Midbrain (tissue), 1 donor: Measurements from ENCODE around the gene TMEM130.
"Not testable (repeated sequence)": the region's sequence is repeated elsewhere in the genome, so short reads cannot be mapped to it uniquely, and the experiment has no call there.

Source experiments
- DNase-seq: peaks from one replicate; lab custom pipeline; 2025; lab: John Stamatoyannopoulos, UW

TMEM130 gene

DNA sequence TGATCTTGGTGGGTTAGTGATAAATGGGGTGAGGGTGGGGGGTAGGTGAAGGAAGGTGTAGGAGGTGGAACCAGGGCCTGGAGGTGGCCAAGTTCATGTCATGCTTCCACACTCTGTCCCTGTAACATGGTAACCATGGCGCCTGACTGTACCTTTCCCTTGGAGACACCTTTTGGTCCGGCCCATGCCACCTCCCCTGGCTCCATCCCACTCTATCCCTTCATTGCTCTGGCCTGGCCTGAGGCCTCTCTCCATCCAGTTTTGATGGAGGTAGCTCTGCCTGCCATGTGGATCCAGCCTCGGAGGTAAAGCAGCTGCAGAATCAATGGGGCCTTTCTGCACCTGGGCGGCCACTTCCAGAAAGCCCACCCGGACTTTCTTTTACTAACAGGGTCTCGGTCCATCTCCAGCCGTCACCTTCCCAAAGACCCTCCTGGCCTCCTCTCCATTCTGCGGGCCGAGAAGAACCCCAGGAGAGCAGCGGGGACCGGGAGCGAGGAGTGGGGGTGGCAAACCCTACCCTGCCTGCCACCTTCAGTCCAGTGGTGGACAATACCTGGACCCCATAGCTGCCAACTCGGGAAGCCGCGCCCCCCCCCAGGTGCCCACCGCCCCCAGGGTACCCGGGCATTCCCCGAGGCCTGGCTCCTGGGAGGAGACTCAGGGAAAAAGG lies 8.0 kb upstream of the TMEM130 start:
- DNase-seq, result no peak

GRCh38 chr7:98877146-98877545 lies 7.3 kb upstream of the TMEM130 start:
- DNase-seq, result no peak

DNA sequence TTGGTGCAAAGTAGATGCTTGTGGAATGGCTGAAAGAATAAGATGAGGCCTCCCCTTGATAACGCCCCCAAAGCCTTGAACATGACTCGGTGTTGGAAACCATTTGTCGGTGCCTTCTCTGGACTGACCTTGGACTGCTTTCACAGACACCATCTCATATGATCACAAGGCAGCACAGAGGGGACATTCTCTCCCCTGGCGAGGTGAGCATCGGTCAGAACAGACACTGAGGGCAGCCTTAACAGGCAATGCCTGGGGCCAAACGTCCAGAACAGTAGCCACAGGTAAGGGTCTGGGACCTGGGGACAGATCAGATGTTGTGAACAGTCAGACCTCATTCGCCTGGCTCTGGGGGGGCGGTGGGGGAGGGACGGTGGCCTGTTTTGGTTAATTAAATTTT lies 5.7 kb upstream of the TMEM130 start:
- no peak for DNase-seq

- DNase-seq, result no peak
Observed at GRCh38 chr7:98874942-98875341, 5.1 kb upstream of the TMEM130 start.

GRCh38 chr7:98873610-98874009 lies 3.8 kb upstream of the TMEM130 start:
- not testable (repeated sequence) for DNase-seq

GRCh38 chr7:98872328-98872924 lies 2.6 kb upstream of the TMEM130 start:
- DNase-seq, result no peak

DNA sequence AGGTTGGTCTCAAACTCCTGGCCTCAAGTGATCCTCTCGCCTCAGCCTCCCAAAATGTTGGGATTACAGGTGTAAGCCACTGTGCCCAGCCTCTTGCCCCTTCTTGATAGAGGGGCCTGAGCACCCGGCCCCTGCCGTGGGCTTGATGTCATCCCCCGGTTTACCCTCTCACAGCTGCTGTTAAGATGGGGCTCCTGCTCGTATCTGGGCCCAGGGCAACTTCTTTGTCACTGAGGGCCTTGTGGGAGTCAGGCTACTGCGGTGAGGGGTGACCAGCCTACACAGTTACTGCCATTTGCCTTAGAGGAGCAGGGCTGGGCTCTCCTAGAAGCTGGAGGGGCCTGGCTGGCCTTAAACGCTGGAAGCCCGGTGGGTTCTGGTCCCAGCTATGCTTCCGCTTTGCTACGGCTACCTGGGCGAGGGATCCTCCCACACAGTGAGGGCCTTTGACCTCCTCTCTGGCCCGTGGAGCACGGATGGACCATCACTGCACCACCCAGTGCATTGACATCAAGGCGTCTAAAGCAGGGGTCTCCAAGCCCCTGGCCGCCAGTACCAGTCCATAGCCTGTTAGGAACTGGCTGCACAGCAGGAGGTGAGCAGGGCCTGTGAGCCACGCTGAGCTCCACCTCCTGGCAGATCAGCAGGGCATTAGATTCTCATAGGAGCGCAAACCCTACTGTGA lies 1.1 kb upstream of the TMEM130 start:
- no peak for DNase-seq

DNA sequence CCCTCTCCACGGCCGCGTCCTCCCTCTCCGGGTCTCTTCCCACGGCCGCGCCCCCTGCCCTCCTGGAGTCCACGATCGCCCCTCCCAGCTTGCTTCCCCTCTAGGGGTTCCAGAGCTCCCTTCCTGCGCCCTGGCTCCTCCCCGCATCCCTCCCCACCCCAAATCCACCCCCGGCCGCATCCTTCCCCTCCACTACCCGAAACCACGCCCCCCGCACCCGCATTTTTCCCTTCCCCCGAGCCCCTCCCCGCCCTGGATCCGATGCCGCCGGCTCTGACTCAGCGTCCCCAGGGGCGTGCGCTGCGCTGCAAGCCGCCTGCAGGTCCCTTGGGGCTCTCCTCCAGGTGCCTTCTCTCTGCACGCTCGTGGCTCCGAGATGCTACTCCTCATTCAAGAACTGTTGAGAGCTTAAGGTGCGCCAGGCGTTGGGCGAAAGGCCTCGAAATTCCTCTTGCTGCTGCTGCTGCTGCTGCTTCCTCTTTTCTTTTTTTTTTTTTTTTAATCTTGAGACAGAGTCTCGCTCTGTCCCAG lies 372 bp upstream of the TMEM130 start:
- peak; percentile 9 for DNase-seq

GRCh38 chr7:98869027-98869596 lies 702 bp downstream of the TMEM130 start:
- DNase-seq, result no peak

DNA sequence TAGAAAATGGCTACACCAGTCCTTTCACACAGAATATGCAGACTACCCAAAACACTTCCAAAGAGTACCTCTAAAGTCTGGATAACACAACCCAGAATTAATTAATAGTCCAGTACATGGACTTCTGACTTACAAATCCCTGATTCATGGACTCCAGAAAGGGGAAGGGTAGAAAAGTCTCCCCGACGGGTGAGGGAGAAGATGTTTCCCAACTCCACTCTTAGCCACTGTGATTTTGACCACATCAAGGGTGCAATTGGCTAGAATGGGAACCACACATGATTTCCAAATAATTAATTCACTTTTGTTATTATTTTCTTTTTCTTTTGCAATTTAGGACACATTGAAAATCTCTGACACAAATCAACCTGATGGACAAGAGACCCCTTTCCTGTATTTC lies 1.4 kb downstream of the TMEM130 start:
- DNase-seq, result no peak

DNA sequence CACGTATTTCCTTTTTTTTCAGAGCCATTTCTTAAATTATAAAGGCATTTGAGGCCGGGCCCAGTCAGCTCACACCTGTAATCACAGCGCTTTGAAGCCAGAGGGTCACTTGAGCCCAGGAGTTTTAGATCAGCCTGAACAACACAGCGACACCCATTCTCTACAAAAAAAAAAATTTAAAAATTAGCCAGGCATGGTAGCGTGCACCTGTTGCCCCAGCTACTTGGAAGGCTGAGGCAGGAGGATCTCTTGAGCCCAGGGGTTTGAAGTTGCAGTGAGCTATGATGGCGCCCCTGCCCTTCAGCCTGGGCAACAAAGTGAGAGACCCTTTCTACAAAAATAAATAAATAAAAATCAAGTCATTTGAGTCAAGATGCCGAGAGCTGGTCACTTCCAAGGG lies 3.0 kb downstream of the TMEM130 start:
- no peak for DNase-seq

- DNase-seq, result no peak
Observed at GRCh38 chr7:98866351-98866750, 3.5 kb downstream of the TMEM130 start.

DNA sequence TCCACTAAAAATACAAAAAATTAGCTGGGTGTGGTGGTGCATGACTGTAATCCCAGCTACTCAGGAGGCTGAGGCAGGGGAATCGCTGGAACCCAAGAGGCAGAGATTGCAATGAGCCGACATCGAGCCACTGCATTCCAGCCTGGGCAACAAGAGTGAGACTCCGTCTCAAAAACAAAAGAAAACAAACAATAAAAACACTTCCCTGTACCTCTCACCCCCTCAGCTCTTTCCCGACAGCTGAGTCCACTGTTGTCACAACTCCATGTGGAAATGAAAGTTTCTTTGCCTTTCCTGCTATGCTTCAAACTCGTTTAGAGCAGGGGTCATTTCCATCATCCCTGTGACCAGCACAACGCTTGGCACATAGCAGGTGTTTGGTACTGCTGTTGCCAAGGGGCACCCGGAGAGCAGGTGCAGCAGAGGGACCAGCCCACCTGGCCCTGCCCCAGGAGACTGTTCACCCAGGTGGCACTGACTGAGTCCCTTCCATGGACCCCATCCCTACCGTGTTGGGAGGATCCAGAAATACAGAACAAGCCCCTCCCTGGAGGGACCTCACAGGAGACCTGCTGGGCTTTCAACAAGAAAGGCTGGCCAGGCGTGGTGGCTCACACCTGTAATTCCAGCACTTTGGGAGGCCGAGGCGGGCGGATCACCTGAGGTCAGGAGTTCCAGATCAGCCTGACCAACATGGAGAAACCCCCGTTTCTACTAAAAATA lies 4.9 kb downstream of the TMEM130 start:
- no peak for DNase-seq

- DNase-seq, result no peak
Observed at GRCh38 chr7:98863601-98864000, 6.2 kb downstream of the TMEM130 start.

DNA sequence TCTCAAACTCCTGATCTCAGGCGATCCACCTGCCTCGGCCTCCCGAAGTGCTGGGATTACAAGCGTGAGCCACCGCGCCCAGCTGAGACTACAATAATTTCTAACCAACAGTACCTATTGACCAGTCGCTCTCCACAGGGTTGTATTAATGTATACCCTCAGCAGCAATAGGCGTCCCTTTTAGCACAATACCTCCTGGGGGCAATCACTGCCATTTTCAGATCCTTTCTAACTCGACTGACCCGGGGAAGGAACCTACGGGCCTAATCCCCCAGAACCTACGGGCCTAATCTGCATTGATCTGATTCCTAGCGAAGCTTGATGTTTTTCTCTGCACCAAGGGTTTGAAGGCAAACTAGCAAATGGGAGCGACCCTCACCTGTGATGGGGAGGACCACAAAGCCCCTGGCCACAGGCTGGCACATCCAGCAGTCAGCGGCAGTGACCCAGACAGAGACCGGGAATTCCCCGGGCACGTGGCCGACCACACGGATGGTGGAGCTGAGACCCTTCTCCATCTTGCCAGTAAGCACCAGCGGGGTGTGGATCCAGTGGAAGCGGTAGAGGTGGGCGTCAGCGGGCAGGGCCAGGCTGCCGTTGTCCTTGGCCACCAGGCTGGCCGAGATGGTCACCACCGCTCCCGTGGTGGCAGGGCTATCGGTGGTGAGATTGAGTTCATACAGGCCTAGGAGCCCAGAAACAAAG lies 6.9 kb downstream of the TMEM130 start:
- no peak for DNase-seq

- DNase-seq, result no peak
Observed at GRCh38 chr7:98862203-98862602, 7.6 kb downstream of the TMEM130 start.

DNA sequence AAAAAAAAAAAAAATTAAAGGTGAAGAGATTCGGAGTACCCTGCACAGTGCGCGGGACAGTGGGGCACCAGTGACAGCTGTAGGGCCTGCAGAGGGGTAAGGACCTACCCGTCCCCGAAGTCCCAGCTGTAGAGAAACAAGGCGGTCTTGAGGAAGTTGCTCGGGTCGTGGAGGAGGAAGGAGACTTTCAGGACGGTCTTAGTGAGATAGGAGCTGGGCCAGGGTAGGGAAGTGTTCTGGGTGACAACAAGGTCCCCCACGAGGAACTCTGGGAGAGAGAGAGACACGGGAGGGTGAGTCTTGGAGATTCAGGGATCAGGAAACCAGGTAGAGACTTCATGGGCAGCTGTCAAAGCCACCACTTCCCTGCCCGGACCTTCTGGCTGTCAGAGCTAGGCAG lies 9.7 kb downstream of the TMEM130 start:
- no peak for DNase-seq

DNA sequence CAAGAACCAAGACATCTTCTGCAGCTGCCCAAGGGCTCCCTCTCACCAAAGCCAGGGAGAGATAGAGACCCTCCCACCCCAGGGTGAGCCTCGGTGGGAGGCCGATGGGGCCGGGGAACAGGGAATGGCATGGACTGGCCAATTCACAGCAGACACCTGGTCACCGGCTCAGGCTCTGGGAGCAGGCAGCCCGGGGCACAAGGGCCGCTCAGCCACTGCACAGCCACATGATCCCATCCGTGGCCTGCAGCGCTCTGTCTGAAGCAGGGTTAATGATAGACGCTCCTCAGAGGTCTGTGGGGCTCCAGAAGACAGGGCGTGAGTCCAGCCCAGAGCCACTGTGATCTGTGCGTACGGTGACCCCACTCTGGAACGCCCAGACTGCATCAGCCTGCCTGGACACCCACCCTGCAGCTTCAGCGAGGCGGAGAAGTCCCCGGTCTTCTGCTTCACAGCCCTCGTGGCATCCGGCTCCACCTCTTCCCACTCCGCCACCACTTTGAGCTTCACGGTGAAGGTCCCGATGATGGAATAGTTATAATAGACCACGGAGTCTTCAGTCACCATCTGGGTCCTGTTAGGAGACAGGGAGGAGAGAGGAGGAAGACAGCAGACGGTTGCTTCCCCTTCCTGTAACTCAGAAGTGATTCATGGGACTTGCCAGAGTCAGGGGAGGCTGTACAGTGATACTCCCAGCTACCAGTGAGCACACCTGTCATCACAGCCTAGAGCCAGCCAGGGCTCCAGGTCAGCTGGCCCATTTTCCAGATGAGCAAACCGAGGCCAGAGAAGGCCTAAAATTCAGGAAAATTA lies 14.0 kb downstream of the TMEM130 start:
- no peak for DNase-seq

DNA sequence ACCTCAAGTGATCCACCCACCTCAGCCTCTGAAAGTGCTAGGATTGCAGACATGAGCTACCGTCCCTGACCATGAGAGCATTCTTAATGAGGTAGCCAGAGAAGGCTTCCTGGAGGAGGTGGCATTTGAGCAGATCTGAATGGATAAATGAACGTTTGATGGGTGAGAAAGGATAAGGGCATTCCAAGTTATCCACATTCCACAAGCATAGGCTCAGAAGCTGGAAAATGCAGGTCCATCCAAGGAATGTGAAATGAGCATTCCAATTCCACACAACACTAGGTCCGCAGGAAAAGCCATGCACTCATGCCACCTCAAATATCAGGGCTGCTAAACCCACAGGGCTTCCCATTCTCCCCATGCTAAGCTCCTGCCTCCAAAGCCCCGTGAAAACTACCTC lies 17.0 kb downstream of the TMEM130 start:
- no peak for DNase-seq

GRCh38 chr7:98848918-98849317 lies 20.9 kb downstream of the TMEM130 start:
- DNase-seq, result no peak

DNA sequence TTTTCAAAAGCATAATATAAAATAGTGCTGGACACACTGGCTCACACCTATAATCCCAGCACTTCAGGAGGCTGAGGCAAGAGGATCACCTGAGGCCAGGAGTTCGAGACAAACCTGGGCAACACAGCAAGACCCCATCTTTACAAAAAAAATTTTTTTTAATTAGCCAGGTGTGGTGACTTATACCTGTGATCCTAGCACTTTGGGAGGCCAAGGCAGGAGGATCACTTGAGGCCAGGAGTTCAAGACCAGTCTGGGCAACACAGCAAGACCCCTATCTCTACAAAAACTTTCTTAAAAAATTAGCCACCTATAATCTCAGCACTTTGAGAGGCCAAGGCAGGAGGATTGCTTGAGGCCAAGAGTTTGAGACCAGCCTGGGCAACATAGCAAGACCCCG lies 27.3 kb downstream of the TMEM130 start:
- not testable (repeated sequence) for DNase-seq
